DMS53 treated with DMSO at 0.1 percent for 48 hours (cell line): ENCODE measurements around the gene RAB7A.
A peak's percentile ranks its signal among the peaks of the same experiment; 100 is the strongest.
"Not testable (repeated sequence)": the region's sequence is repeated elsewhere in the genome, so short reads cannot be mapped to it uniquely, and the experiment has no call there.

Experiments
- DNase-seq: peaks from one replicate; lab custom pipeline; 2025; ENCODE audit not compliant: unreplicated experiment; lab: John Stamatoyannopoulos, UW

RAB7A gene

DNA sequence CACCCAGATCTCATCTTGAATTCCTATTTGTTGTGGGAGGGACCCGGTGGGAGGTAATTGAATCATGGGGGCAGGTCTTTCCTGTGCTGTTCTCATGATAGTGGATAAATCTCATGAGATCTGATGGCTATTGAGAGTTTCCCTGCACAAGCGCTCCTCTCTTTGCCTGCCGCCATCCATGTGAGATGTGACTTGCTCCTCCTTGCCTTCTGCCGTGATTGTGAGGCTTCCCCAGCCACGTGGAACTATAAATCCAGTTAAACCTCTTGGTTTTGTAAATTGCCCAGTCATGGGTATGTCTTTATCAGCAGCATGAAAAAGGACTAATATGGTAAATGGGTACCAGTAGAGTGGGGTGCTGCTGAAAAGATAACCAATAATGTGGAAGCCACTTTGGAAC, 23.6 kb downstream of the RAB7A start:
- not testable (repeated sequence) for DNase-seq

DNA sequence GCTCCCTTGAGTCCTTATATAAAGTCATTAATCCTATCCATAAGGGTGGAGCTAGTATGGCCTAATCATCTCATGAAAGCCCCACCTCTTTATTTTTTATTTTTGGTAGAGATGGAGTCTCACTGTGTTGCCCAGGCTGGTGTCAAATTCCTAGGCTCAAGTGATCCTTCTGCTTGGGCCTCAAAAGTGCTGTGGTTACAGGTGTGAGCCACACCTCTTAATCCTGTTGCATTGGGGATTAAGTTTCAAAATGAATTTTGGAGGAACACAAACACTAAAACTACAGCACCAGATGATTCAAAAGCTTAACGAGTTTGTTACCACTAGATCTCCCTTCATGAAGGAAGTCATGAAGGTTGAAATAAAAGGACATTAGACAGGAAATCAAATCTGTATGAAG, 27.7 kb downstream of the RAB7A start:
- no peak for DNase-seq

DNA sequence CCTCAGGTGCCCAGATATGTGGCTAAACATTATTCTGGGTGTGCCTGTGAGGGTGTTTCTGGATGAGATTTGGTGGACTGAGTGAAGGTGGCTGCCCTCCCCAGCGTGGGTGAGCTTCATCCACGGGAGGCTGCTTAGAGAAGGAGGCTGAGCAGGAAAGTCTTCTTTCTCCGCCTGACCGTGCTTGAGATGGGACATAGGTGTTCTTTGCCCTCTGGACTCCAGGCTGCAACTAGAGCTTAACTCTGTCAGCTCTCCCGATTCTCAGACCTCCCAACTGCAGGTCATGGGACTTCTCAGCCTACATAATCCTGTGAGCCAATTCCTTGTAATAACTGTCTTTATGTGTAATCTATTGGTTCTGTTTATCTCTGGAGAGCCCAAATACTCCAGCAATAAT, 34.1 kb downstream of the RAB7A start:
- DNase-seq: no peak

DNA sequence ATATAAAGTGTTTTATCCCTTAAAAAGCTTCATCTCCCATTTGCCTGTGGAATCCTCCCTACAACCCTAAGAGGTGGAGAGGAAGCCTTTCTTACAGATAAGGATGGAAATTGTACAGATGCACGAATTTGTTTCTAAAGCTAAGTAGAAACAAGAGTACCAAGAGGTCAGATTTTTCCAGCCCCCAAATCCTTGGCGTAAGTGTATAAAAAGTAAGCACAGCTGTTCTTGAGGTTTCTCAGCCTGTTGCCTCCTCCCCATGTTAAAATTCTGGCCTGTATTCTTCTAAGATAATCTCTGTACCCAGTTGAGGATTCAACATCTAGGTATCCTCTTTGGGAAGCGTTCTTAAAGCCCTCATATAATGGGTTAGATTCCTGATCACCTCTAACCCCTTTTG, 34.9 kb downstream of the RAB7A start:
- no peak for DNase-seq

DNA sequence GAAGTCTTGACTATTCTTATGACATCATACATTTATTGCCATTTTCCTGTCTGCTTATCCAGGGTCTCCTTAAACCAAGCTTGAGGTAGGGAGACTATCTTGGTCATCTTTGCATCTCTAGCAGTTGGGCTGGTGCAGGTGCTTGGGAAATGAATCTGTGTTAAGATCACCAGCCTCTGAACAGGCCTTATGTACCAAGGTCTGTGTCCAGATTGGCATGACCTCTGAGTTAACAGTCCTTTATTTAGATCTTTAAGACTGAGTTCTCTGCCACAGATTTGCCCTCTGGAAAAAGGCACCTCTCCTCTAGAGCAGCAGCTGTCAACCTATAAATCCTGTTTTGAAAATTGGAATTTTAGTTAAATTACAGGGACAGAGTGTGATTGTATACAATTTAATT, 35.4 kb downstream of the RAB7A start:
- no peak for DNase-seq

DNA sequence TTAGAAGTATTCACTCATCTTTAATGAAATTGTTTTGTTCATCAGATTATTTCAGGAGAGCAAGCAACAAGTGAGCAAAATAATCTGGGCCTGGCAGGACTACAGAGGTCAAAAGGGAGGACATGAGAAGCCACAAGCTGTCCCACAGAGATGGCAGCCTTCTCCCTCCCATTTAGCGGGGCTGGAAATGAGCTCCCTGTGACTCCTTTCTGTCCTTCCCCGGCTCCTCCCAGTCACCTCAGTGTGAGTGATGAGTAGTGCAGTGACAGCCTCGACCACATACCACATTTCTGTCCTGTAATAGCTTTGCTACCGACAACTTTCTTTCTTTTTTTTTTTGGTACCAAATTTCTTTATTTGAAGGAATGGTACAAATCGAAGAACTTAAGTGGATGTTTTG, 38.0 kb downstream of the RAB7A start:
- DNase-seq: no peak

DNA sequence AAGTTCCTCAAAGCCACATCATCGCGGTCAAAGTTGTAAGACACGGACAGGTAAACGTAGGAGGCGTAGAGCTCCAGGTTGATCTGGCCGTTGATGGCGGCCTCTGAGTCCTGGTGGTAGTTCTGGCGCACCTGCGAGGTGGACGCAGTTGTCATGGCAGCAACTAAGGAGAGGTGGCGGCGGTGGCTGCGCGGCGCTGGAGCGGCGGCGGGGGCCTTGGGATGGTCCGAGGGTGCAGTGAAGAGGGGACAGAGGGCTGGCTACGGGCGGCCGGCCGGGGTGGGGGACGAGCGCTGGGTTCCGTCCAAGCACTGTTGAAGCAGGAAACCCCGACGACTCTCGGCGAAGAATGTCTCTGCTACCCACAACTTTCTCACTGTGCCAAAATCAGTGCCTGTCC, 38.9 kb downstream of the RAB7A start:
- no peak for DNase-seq

DNA sequence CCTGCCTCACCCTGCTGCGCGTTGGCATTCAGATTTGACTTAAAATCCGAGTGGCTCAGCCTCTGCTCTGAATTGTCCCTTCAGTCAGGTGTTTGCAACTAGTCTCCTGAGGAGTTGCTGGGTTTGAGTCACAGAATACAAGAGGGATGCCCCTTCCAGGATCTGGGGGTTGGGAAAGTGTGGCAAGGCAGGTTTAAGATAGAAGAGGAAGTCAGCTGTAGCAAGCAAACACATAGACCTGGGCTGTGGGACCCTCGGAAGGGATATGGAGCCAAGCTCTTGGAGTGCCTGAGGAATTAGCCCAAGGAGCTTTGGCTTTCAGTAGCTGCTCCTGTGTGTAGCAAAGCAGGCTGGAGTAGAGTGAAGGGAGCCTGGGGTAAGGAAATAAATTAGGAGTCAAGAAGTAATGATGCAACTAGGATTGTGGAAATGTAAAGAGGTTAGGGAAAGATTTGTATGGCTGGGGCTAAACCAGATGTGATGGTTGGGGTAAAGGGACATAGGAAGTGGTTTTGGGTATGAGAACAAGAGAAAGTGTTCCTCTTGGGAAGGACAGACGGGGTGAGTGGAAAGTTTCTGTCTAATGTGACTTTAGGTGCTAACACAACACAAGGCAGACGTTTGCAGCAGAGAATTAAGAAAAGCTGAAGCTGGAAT, 41.2 kb downstream of the RAB7A start:
- no peak for DNase-seq

DNA sequence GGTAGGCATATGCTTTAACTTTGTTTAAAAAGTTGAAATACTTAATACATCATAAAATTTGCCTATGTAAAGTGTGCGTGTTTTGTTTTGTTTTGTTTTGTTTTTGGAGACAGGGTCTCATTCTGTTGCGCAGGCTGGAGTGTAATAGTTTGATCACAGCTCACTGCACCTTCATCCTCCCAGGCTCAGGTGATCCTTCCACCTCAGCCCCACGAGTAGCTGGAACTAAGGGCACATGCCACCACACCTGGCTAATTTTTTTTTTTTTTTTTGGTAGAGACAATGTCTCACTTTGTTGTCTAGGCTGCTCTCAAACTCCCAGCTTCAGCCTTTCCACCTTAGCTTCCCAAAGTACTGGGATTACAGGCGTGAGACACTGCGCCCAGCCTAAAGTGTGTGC, 42.5 kb downstream of the RAB7A start:
- DNase-seq: no peak

DNA sequence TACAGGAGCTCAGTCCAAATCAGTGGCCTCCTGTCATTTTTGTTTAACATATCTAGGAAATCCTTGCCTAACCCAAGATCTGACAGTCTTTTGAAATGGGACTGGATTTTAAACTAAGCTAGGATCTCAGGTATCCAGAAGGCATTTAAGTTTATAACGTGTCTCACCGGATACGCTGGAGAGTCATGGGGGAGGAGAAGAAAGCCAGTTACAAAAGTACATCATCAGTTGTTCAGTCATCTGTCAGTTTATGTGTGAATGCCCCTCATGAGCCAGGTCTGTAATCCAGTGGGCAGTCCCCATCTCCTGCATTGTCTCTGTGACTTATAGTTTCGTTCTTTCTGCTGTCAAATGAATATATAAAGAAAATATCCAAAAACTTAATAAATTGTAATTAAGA, 44.4 kb downstream of the RAB7A start:
- DNase-seq: no peak

DNA sequence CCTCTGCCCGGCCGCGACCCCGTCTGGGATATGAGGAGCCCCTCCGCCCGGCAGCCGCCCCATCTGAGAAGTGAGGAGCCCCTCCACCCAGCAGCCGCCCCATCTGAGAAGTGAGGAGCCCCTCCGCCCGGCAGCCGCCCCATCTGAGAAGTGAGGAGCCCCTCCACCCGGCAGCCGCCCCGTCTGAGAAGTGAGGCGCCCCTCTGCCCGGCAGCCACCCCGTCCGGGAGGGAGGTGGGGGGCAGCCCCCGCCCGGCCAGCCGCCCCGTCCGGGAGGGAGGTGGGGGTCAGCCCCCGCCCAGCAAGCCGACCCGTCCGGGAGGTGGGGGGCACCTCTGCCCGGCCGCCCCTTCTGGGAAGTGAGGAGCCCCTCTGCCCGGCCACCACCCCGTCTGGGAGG, 47.2 kb downstream of the RAB7A start:
- DNase-seq: not testable (repeated sequence)

DNA sequence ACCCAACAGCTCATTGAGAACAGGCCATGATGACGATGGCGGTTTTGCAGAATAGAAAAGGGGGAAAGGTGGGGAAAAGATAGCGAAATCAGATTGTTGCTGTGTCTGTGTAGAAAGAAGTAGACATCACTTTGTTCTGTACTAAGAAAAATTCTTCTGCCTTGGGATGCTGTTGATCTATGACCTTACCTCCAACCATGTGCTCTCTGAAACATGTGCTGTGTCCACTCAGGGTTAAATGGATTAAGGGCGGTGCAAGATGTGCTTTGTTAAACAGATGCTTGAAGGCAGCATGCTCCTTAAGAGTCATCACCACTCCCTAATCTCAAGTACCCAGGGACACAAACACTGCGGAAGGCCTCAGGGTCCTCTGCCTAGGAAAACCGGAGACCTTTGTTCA, 47.6 kb downstream of the RAB7A start:
- DNase-seq: not testable (repeated sequence)

DNA sequence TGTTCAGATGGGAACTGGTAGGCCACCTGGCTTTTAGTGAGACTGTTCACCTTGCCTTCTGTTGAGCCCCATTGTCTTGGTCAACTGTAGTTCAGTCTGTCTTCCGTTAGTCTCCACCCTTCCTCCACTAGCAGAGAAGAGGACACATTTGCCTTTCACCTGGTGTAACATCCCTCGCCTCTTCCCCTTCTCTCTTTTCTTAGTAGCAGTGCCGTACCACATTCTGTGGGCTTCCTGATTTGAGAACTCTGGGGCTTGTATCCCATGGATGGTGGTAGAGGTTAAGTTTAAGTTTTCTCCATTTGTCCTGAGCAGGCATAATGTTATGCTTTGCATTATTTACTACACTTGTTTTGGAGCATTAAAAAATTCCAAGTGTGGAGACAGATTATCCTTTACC, 49.3 kb downstream of the RAB7A start:
- DNase-seq: no peak

DNA sequence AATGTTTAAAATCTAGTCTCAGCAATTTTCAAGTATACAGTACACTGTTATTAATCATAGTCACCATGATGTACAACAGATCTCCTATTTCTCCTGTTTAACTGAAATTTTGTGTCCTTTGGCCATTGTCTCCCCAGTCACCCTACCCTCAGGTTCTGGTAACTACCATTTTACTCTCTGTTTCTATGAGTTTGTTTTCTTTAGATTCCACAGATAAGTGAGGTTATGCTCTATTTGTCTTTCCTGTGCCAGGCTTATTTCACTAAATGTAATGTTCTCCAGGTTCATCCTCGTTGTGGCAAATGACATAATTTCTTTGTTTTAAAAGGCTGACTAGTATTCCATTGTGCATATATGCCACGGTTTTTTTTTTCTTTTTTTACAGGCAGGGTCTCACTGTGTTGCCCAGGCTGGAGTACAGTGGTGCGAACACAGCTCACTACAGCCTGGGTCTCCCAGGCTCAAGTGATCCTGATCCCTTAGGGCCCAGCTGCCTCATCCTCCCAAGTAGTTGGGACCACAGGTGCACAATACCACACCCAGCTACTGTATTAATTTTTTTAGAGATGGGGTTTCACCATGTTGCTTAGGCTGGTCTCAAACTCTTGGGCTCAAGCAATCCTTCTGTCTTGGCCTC, 50.0 kb downstream of the RAB7A start:
- DNase-seq: no peak

DNA sequence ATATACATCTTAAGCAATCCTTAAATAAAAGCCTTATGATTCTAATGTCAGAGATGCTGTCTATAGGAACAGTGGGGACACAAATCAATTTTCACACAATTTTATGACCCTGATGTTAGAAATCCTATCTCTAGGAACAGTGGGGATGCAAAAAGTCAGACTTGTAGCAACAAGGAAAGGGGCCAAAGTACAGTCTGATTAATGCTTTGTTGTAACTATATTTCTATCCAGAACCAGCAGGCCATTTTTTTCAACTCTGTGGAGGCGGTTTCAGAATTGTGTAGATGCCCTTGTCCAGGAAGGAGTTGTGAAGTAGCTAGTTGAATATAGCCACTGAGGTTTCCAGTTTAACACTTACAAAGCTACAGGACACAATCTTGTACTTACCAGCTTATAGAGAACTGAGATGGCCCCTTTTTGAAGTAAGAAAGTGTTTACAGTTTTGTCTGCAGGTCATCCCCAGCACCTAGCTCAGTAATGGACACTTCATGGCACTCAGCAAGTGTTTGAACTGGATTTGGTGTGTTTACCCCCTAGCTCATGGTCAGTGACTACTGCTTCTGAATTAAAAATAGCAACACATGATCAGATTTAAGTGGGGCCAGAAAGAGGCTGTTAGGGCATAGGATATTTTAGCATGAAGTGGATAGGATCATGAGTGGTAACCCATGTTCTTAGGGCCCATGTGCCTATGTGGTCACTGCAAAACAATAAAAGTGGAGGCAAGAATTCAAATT, 54.3 kb downstream of the RAB7A start:
- DNase-seq: peak; percentile 1

DNA sequence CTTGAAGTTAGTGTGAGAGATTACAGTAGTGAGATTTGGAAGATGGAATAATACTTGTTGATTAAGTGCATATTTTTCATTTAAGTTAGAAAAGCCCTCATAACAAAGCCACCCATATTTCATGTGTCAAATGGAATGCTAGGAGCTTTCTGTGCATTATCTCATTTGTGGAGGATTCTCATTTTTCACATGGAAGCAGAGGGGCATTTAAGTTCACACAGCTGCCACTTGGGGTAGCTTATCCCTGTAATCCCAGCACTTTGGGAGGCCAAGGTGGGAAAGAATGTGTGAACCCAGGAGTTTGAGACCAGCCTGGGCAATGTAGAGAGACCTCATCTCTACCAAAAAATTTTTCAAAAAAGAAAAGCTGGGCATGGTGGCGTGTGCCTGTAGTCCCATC, 55.2 kb downstream of the RAB7A start:
- DNase-seq: no peak

DNA sequence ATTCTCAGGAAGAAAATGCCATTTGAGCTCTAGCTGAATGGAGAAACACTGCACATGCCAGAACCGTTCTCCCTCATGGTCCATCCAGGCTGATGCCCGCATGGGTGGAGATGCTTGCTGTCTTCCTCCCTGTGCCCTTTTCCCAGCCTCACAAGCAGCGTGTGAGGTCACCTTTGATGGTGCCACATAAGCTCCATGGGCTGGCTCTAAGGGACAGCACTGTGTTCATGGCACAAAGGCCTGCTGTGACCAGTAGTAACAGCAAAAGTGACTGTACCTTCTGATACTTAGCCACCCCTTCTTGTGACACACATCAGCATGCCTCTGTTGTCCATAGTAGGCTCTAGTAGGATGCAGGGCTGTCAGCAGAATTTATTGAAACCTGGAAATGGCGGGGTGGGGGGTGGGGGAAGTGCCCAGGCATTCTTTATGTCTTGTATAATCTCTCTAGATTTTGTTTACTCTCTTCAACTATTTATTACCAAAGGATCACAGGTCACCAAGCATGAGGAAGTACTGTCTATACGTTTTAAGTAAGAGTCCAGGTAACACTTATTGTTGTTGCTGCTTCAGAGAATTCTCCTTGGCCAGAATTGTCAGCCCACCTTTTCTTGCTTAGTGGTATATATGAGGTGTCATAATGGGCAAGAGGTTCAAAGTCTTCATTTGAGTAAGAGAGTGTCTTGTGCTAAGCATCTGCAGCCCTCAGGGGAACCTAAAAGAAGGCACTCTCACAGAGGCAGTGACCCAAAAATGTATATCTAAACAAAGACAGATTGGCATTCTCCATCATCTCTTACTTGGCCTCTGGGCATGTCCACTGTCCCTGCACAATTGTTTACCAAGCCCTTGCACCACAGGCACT, 56.5 kb downstream of the RAB7A start:
- no peak for DNase-seq

DNA sequence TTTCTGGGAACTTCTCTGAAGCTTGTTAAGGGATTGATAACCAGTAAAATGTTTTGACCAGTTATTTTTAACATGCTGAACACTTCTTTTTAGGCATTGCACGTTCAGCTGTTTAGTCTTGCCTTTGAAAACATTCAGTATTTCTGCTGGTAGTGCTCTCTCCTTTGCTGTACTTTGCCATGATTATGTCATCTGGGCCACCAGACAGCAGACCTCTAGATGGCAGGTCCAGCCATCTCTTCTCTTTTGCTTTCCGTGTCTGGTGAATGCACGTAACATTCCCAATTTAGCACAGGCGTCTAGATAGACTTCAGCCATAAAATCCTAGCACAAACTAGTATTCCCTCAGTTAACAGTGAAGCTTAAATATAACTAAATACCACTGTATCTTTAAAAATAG, 57.8 kb downstream of the RAB7A start:
- DNase-seq: no peak

DNA sequence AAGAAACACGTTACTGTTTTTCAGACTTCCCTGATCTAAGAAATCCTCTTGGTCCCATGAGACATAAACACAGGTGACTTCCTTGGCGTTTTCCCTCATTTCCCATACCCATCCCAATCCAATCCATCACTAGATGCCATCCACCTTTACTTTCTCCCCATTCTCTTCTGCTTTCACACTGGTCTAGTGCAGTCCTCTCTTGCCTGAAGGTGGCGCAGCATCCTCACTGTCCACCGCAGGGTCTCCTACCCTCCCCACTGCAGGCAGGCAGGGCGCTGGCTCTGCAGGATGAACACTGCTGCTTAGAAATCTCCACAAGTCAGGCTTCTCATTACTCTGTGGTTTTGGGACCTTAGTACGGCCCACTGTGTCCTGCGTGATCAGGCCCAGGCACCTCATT, 58.2 kb downstream of the RAB7A start:
- DNase-seq: no peak

DNA sequence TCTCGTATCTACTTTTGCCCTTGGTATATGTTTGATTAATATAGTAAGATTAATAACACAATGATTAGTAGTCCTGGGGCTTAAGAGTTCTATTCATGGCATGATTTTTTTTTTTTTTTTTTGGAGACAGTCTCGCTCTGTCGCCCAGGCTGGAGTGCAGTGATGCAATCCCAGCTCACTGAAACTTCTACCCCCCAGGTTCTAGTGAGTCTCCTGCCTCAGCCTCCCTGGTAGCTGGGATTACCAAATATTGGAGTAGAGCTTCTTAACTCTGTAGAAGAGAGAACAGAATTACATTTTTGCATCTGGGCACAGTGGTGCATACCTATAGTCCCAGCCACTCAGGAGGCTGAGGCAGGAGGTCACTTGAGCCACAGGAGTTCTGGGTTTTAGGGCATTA, 58.9 kb downstream of the RAB7A start:
- no peak for DNase-seq

DNA sequence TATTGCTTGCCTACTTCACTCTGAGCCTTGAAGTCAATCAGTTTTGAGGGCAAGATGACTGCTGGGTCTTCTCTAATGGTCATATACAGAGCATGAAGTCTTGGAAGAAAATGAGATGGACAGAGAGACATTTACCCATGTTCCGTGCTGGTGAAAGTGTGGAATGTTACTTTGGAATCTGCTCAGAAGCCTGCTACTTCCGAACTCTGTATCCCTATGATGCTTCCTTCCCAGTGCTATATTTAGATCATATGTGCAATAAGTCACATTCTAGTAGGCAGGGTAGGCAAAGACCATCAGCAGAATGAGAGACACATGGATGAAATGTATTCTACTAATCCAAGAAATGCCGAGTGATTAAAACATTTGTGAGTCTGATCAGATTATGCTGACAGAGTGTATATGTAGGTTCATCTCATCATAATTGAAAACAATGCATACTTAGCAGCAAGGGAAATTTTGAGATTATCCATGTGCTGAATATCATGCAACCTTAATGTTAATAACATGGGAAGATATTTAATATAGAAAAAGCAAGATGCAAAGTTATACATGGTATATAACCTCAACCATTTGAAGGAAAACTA, 60.5 kb downstream of the RAB7A start:
- no peak for DNase-seq
